Activated gamma-delta T cell treated with anti-CD3 and anti-CD28 coated beads, Interleukin-2, amount 50 U/mL, for 16 hours (primary cell): ENCODE results near the gene HHIPL2.
"Not testable (repeated sequence)": the region's sequence is repeated elsewhere in the genome, so short reads cannot be mapped to it uniquely, and the experiment has no call there.

Experiments
- DNase-seq: peaks from one replicate; pipeline ENCODE4 v3.0.0-alpha.2; 2020; ENCODE audit warnings: low read depth

HHIPL2 gene

GRCh38 chr1:222539951-222540597 lies 7.8 kb downstream of the HHIPL2 start:
- DNase-seq, result no peak

DNA sequence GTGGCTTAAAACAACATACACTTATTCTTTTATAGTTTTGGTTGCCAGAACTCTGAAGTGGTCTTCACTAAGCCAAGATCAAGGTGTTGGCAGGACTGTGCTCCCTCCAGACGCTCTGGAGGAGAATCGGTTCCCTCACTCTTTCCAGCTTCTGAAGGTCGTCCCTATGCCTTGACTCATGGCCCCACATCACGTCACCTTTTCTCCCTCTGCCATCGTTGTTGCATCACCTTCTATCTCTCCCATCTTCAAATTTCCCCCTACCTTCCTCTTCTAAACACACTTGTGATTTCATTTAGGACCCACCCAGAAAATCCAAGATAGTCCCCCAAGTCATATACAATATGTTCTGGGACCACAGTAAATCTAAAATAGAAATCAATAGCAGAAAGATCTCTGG lies 12.4 kb downstream of the HHIPL2 start:
- DNase-seq, result no peak

- no peak for DNase-seq
Observed at GRCh38 chr1:222530852-222531251, 17.1 kb downstream of the HHIPL2 start.

DNA sequence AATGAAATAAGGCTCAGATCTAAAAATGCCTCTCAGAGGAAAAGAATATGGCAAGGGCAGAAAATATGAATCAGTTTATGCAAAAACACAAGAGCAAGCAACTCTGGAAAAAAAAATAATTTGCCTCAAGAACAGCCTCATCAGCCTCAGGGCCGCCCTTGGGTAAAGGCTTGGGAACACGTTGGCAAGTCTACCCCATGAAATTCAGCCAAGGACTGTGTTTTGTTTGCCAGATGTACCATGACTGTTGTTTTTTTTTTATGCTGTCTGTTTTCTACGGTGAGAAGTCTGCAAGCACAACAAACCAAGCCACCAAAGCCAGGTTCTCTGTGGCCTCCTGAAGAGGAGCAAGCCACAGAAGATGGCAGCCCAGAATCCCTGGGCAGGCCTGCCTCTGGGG lies 18.0 kb downstream of the HHIPL2 start:
- no peak for DNase-seq

DNA sequence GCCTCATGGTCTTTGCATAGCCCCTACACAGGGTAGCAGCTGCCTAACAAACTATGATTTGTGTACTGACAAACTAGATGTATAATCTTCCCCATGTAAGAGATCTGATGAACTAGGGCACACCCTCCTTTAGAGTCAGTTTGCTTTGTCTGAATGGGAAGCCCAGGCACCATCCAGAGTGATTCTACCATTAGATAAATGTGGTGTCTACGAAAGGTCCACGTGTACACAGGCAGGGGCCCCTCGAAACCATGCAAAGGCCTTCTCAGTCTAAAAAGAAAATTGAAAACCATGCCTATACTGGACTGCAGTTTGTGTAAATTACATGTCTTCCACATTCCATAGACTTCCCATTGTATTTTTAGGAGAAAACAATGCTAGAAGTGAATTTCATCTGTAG lies 18.7 kb downstream of the HHIPL2 start:
- DNase-seq, result no peak

DNA sequence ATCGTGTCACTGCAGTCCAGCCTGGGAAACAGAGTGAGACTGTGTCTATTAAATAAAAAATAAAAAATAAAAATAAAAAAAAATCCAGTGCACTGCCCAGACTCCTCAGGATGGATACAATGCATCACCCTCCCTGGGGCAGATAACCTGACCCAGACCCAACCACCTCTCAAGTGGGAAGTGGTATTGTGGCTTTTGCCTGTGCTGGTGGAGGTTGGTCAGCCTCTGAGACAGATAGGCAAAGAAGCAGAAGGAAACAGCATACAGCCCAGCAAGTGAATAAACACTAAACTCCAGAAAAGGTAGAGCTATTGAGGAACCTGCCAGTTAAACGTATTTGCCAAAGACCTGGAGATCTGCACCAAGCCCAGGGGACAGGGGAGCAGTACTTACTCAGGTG lies 22.0 kb downstream of the HHIPL2 start:
- DNase-seq, result no peak

GRCh38 chr1:222523852-222524251 lies 24.1 kb downstream of the HHIPL2 start:
- no peak for DNase-seq

- DNase-seq, result no peak
Observed at GRCh38 chr1:222522105-222522915, 25.6 kb downstream of the HHIPL2 start.

GRCh38 chr1:222521299-222522104 lies 26.4 kb downstream of the HHIPL2 start:
- DNase-seq, result no peak

DNA sequence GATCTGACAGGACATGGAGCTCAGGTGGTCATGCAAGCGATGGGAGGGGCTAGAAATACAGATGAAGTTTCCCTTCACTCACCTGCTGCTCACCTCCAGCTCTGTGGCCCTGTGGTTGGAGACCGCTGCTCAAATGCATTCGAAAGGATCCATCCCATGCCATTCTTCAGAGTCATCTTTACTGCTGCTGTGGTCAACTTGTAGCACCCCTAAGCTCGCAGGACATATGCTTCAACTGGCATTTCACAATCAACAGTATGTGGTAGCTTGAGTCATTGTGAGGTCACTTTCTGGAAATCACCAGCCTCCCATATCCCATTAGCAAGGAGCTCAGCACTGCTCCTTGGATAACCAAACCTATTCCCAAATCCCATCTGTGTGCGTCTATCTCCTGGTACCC lies 58.4 kb downstream of the HHIPL2 start:
- DNase-seq, result not testable (repeated sequence)

GRCh38 chr1:222487774-222488173 lies 60.1 kb downstream of the HHIPL2 start:
- not testable (repeated sequence) for DNase-seq

GRCh38 chr1:222484005-222484404 lies 63.9 kb downstream of the HHIPL2 start:
- DNase-seq, result not testable (repeated sequence)

- not testable (repeated sequence) for DNase-seq
Observed at GRCh38 chr1:222479567-222479966, 68.3 kb downstream of the HHIPL2 start.

- DNase-seq, result not testable (repeated sequence)
Observed at GRCh38 chr1:222476436-222476835, 71.5 kb downstream of the HHIPL2 start.

GRCh38 chr1:222473717-222474116 lies 74.2 kb downstream of the HHIPL2 start:
- not testable (repeated sequence) for DNase-seq

DNA sequence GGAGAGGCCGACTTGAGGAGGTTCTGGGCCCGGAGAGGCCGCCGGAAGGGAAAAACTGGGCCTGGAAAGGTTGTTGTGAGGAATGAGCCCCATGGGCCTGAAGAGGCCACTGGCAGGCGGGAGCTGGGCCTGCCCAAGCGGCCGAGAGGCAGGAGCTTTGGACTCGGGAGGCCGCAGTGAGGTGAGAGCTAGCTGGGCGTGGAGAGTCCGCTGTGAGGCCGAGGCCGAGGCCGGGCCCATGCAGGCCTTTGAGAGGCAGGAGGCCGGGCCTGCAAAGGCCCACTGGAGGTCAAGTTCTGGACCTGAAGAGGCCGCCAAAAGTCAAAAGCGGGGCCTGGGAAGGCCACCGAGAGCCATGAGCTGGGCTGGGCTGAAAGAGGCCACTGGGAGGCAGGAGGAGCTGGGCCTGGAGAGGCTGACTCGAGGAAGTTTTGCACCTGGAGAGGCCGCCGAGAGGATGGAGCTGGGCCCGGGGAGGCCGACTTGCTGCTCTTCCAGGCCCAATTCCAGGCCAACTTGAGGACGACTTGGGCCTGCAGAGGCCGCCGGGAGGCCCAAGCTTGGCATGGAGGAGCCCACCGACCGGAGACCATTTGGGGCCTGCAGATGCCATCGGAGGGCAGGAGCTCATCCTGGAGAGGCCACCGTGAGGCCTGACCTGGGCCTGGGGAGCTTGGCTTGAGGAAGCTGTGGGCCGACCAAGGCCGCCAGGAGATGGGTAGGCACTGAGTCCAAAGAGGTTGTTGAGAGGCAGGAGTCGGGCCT lies 74.9 kb downstream of the HHIPL2 start:
- not testable (repeated sequence) for DNase-seq
